HAP-1 (cell line): Measurements from ENCODE around the gene ESYT2.

Experiments
- DNase-seq, 2 experiments: peaks; one replicate each; pipeline ENCODE4 v3.0.0-alpha.2; 2016 to 2020; ENCODE audit warnings: low spot score in 2 of 2
- H3K27me3 ChIP-seq: fragments of 250-450 bp; sonication (Bioruptor Pico); 2 replicates; pipeline ENCODE4 v1.5.1; 2020; ENCODE audit warnings: low read depth, mild to moderate bottlenecking, moderate library complexity
- H3K36me3 ChIP-seq: fragments of 250-450 bp; sonication (Bioruptor Pico); replicated peaks from 2 replicates; pipeline ENCODE4 v1.5.1; 2020; ENCODE audit warnings: mild to moderate bottlenecking
- H3K4me1 ChIP-seq: fragments of 250-450 bp; sonication (Bioruptor Pico); 2 replicates; pipeline ENCODE4 v1.5.1; 2020; ENCODE audit warnings: mild to moderate bottlenecking
- H3K4me3 ChIP-seq: fragments of 250-450 bp; sonication (Bioruptor Pico); 2 replicates; pipeline ENCODE4 v1.5.1; 2020; ENCODE audit warnings: mild to moderate bottlenecking, moderate library complexity
- H3K9me3 ChIP-seq: fragments of 250-450 bp; sonication (Bioruptor Pico); 2 replicates; pipeline ENCODE4 v1.5.1; 2020; ENCODE audit warnings: mild to moderate bottlenecking, moderate library complexity
- in situ Hi-C: fragments of 300-500 bp; cut with MboI; formaldehyde crosslinking; loops from 3 replicates; pipeline ENCODE4 v1.14.3; 2020; ENCODE audit warnings: low sequenced_read_pairs, inconsistent platforms, mixed read lengths

Gene ESYT2

DNA sequence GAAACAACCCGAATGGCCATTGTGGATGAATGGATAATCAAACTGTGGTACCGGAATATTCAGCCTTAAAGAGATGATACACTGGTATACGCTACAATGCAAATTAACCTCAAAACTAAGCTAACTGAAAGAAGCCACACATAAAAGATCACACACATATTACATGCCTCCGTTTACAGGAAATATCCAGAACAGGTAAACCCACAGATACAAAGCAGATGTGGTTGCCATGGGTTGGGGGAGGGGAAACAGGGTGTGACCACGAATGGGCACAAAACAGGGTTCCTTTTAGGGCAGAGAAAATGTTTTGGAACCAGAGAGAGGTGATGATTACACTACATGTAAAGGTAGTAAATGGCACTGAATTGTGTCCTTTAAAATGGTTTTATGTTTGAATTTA lies 16.6 kb downstream of the ESYT2 start:
- in situ Hi-C loops = no loop called here
- Histone ChIP-seq H3K9me3 (no peaks in the 10 kb centered on the region), H3K27me3 (no peaks in the 10 kb centered on the region), H3K4me1 (peaks cover 4% of the 10 kb centered on the region; the same call in 1 of the 2 replicates), H3K36me3 (0 out of 2 replicates have a peak, but pooled peaks cover 4% of the 10 kb centered on the region), H3K4me3 (no peak overlapping the region)
- no peak for DNase-seq

DNA sequence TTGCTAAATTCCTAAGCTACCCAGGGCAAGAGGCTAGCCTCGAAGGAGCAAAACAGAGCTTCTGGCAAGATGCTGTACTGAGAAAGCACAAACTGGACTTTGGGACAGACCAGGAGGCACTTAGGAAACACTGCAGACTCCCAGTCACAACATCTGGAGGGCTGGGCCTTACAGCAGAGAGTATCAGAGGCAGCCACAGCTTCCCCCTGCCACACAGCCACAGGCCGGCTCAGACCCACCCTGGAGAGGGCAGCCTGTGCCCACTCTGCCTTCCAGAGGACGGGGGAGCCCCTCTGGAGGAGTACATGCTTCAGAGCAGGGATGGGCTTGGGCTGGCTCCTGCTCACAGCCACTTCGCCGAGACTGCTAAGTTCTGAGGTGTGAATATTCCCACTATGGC lies 17.4 kb downstream of the ESYT2 start:
- no peak for DNase-seq
- in situ Hi-C loops = no loop called here
- 0 out of 2 replicates have a peak, but pooled peaks cover 4% of the 10 kb centered on the region for H3K36me3 ChIP-seq
- no peaks in the 10 kb centered on the region for H3K27me3 ChIP-seq
- H3K4me3 ChIP-seq = no peak overlapping the region
- no peaks in the 10 kb centered on the region for H3K9me3 ChIP-seq
- peaks cover 4% of the 10 kb centered on the region; the same call in 1 of the 2 replicates for H3K4me1 ChIP-seq

- in situ Hi-C loops = no loop called here
- no peak for DNase-seq
- no peaks in the 10 kb centered on the region for H3K9me3 ChIP-seq
Measured at GRCh38 chr7:158811461-158811860, 17.8 kb downstream of the ESYT2 start.

GRCh38 chr7:158810846-158811245 lies 18.5 kb downstream of the ESYT2 start:
- DNase-seq = no peak
- no peaks in the 10 kb centered on the region for H3K9me3 ChIP-seq
- no peaks in the 10 kb centered on the region for H3K27me3 ChIP-seq
- 0 out of 2 replicates have a peak, but pooled peaks cover 4% of the 10 kb centered on the region for H3K36me3 ChIP-seq
- in situ Hi-C loops = no loop called here
- H3K4me3 ChIP-seq = no peak overlapping the region
- H3K4me1 ChIP-seq = peaks cover 4% of the 10 kb centered on the region; the same call in 1 of the 2 replicates

More at GRCh38 chr7:158811461-158811860, 17.8 kb downstream of the ESYT2 start:
- Histone ChIP-seq H3K36me3 (0 out of 2 replicates have a peak, but pooled peaks cover 4% of the 10 kb centered on the region), H3K27me3 (no peaks in the 10 kb centered on the region), H3K4me3 (no peak overlapping the region), H3K4me1 (peaks cover 4% of the 10 kb centered on the region; the same call in 1 of the 2 replicates)

- H3K4me1 ChIP-seq = peaks cover 4% of the 10 kb centered on the region; the same call in 1 of the 2 replicates
- H3K36me3 ChIP-seq = 0 out of 2 replicates have a peak, but pooled peaks cover 4% of the 10 kb centered on the region
- H3K27me3 ChIP-seq = no peaks in the 10 kb centered on the region
- no peak for DNase-seq
- no peak overlapping the region for H3K4me3 ChIP-seq
- H3K9me3 ChIP-seq = no peaks in the 10 kb centered on the region; the same call in 1 of the 2 replicates
- in situ Hi-C loops = no loop called here
Measured at GRCh38 chr7:158809596-158809995, 19.7 kb downstream of the ESYT2 start.

DNA sequence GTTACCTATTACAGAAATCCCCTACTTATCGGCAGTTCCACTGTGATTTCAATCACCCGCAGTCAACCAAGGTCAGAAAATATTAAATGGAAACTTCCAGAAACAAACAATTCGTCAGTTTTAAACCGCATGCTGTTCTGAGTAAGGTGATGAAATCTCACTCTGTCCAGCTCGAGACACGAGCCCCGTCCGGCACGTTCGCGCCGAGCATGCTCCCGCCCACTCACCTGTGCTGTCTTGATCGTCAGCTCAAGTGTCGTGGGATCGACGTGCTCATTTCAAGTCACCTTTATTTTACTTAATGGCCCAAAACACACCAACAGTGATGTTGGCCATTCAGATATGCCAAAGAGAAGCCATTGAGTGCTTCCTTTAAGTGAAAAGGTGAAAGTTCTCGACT lies 21.2 kb downstream of the ESYT2 start:
- H3K9me3 ChIP-seq = no peaks in the 10 kb centered on the region; the same call in 1 of the 2 replicates
- H3K36me3 ChIP-seq = 0 out of 2 replicates have a peak, but pooled peaks cover 4% of the 10 kb centered on the region
- in situ Hi-C loops = no loop called here
- no peaks in the 10 kb centered on the region for H3K27me3 ChIP-seq
- no peak for DNase-seq
- H3K4me3 ChIP-seq = no peak overlapping the region
- peaks cover 7% of the 10 kb centered on the region for H3K4me1 ChIP-seq

DNA sequence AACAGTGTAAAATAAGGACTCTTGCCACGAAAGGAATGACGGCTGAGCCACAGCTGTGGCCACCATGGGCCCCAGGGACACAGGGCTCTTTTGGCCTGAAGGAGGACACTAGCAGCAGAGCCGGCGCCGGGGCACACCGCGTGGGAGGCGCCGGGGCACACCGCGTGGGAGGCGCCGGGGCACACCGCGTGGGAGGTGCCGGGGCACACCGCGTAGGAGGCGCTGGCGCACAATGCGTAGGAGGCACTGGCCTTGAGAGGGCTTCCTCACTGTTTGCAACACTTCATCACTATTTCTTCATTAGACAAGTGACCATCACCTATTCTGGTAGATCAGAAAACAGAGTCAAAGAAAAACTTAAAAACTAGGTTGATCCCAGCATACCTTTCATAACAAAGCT lies 23.4 kb downstream of the ESYT2 start:
- 0 out of 2 replicates have a peak, but pooled peaks cover 4% of the 10 kb centered on the region for H3K36me3 ChIP-seq
- in situ Hi-C loops = no loop called here
- no peaks in the 10 kb centered on the region for H3K27me3 ChIP-seq
- no peak overlapping the region for H3K4me3 ChIP-seq
- no peak for DNase-seq
- no peaks in the 10 kb centered on the region; the same call in 1 of the 2 replicates for H3K9me3 ChIP-seq
- peaks cover 21% of the 10 kb centered on the region for H3K4me1 ChIP-seq

DNA sequence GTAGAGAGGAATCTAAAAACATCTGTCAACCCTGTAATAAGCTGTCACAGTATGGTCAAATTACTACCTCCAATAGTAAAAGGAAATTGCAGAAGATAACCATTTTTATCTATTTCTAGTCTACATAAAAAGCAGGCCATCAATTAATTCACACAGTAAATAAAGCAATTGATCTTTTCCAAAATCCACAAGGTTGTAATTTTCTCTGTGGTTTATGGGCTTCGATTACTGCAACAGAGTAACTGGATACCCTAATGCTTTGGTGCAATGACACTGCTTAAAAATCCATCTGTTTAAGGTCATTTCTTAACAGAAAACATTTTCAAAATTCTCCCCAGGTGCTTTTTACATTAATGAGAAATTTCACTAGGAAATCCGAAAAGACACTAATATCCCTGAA lies 23.9 kb downstream of the ESYT2 start:
- in situ Hi-C loops = no loop called here
- Histone ChIP-seq H3K4me1 (peaks cover 21% of the 10 kb centered on the region), H3K36me3 (0 out of 2 replicates have a peak, but pooled peaks cover 4% of the 10 kb centered on the region), H3K27me3 (no peaks in the 10 kb centered on the region), H3K4me3 (no peak overlapping the region), H3K9me3 (no peaks in the 10 kb centered on the region; the same call in 1 of the 2 replicates)
- no peak for DNase-seq

GRCh38 chr7:158804335-158804734 lies 25.0 kb downstream of the ESYT2 start:
- peaks cover 21% of the 10 kb centered on the region for H3K4me1 ChIP-seq
- in situ Hi-C loops = no loop called here
- no peaks in the 10 kb centered on the region for H3K27me3 ChIP-seq
- DNase-seq = no peak
- H3K9me3 ChIP-seq = no peaks in the 10 kb centered on the region; the same call in 1 of the 2 replicates
- H3K4me3 ChIP-seq = no peak overlapping the region
- no peaks in the 10 kb centered on the region for H3K36me3 ChIP-seq

- Histone ChIP-seq H3K36me3 (no peaks in the 10 kb centered on the region), H3K27me3 (no peaks in the 10 kb centered on the region), H3K4me3 (no peak overlapping the region), H3K9me3 (no peaks in the 10 kb centered on the region; the same call in 1 of the 2 replicates), H3K4me1 (peaks cover 21% of the 10 kb centered on the region)
- DNase-seq = no peak
- in situ Hi-C loops = no loop called here
Measured at GRCh38 chr7:158803367-158803969, 25.8 kb downstream of the ESYT2 start.

DNA sequence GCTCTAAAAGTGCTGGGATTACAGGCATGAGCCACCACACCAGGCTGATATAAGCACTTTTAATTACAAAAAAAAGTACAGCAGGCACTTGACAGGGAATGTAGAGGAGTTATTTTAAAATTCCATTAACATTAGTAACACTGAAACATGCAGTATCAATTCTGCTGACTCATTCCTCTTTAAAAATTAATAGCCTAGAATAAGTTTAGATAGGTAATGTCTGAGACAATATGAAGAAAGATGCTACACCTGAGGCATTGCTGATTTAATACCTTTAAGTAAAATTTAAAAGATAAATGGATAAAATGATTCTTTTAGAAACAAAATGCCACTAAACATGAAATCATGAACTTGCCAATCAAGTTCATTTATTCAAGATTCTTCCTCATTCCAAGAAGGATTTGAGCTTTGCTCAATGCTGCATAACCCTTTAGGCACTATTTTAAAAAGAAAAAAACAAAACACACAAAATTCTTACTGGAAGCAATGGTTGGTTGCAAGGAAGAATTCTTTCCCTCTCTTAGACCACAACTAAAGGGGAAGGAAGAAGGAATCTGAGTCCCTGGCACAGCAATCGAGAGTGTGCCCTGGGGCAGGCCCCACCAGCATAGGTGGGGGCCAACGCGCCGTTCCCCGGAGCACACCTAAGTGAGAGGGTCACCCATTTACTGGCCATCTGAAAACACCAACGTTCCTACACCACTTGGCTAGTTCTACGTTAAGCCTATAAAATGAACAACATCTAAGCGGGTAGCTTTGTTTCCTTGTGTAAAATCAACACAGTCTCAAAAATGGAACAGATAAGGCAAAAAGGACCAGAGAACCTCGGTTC lies 26.6 kb downstream of the ESYT2 start:
- in situ Hi-C loops = no loop called here
- peaks cover 21% of the 10 kb centered on the region for H3K4me1 ChIP-seq
- DNase-seq = peak in 1 of 2 experiments; percentile 34
- H3K36me3 ChIP-seq = no peaks in the 10 kb centered on the region
- no peak overlapping the region for H3K4me3 ChIP-seq
- no peaks in the 10 kb centered on the region; the same call in 1 of the 2 replicates for H3K9me3 ChIP-seq
- H3K27me3 ChIP-seq = no peaks in the 10 kb centered on the region

- Histone ChIP-seq H3K27me3 (no peaks in the 10 kb centered on the region), H3K4me1 (peaks cover 21% of the 10 kb centered on the region), H3K36me3 (peaks cover 10% of the 10 kb centered on the region), H3K9me3 (no peaks in the 10 kb centered on the region), H3K4me3 (no peak overlapping the region)
- in situ Hi-C loops = no loop called here
- no peak for DNase-seq
Measured at GRCh38 chr7:158798741-158799140, 30.6 kb downstream of the ESYT2 start.

DNA sequence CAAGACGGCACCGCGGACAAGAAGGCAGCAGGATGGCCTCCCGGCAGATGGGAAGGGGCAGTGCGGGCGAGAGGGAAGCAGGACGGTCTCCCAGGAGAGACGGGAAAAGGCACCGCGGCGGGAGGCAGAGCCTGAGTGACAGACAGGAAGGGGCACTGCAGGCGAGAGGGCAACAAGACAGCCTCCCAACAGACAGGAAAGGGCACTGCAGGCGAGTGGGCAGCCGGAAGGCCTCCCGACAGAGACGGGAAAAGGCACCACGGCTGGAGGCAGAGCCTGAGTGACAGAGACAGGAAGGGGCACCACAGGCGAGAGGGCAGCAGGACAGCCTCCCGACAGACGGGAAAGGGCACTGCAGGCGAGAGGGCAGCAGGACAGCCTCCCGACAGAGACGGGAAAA lies 32.6 kb downstream of the ESYT2 start:
- in situ Hi-C loops = no loop called here
- Histone ChIP-seq H3K4me1 (peaks cover 4% of the 10 kb centered on the region), H3K4me3 (no peak overlapping the region), H3K9me3 (no peaks in the 10 kb centered on the region), H3K27me3 (no peaks in the 10 kb centered on the region), H3K36me3 (peaks cover 15% of the 10 kb centered on the region)
- no peak for DNase-seq

- H3K9me3 ChIP-seq = no peaks in the 10 kb centered on the region
- no peaks in the 10 kb centered on the region for H3K27me3 ChIP-seq
- H3K4me3 ChIP-seq = no peak overlapping the region
- peaks cover 20% of the 10 kb centered on the region for H3K36me3 ChIP-seq
- H3K4me1 ChIP-seq = no peaks in the 10 kb centered on the region
- in situ Hi-C loops = no loop called here
- DNase-seq = no peak
Measured at GRCh38 chr7:158795272-158795671, 34.0 kb downstream of the ESYT2 start.
